ENCODE data around the gene ADAM8.
"Not testable (repeated sequence)": the region's sequence is repeated elsewhere in the genome, so short reads cannot be mapped to it uniquely, and the experiment has no call there.

Gene ADAM8

GRCh38 chr10:133231244-133231945, 45.3 kb downstream of the ADAM8 start:
- DNase-seq (ENCODE audit: low read depth in 2 of 2) = no peak

DNA sequence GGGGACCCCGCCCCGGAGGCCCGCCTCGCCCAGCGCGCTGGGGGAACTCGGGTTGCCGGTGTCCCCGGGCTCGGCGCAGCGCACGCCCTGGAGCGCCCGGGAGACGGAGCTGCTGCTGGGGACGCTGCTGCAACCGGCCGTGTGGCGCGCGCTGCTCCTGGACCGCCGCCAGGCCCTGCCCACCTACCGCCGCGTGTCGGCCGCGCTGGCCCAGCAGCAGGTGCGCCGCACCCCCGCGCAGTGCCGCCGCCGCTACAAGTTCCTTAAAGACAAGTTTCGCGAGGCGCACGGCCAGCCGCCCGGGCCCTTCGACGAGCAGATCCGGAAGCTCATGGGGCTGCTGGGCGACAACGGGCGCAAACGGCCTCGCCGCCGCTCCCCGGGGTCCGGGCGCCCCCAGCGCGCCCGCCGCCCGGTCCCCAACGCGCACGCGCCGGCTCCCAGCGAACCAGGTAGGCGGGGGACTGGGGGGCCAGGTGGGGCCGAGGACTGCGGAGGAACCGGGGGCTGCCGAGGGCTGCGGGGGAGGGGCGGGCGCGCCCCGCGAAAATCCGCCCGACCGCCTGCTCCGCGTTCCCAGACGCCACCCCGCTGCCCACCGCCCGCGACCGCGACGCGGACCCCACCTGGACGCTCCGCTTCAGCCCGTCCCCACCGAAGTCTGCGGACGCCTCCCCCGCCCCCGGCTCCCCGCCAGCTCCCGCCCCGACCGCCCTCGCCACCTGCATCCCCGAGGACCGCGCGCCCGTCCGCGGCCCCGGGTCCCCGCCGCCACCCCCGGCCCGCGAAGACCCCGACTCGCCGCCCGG, 46.1 kb downstream of the ADAM8 start:
- DNase-seq (ENCODE audit: low read depth in 2 of 2) = no peak

DNA sequence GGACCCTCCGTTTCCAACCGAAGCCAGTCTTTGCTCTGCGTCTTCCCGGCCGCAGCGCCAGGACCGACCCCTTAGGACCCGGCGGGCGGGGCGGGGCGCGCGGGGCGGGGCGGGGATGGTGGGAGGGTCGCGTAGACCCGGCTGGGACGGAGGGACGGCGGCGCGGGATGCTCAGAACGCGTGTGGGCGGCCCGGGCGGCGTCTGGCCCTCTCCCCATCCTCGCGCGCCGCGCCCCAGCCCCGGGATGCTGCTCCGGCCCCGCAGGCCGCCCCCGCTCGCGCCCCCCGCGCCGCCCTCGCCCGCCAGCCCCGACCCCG, 46.7 kb downstream of the ADAM8 start, which contains the start of gene UTF1:
UTF1 (plus strand) TSS at position 174 of the 318 bp plus-strand sequence; CDS start at position 246, 72 bp downstream.
- no peak for DNase-seq (ENCODE audit: low read depth in 2 of 2)

DNA sequence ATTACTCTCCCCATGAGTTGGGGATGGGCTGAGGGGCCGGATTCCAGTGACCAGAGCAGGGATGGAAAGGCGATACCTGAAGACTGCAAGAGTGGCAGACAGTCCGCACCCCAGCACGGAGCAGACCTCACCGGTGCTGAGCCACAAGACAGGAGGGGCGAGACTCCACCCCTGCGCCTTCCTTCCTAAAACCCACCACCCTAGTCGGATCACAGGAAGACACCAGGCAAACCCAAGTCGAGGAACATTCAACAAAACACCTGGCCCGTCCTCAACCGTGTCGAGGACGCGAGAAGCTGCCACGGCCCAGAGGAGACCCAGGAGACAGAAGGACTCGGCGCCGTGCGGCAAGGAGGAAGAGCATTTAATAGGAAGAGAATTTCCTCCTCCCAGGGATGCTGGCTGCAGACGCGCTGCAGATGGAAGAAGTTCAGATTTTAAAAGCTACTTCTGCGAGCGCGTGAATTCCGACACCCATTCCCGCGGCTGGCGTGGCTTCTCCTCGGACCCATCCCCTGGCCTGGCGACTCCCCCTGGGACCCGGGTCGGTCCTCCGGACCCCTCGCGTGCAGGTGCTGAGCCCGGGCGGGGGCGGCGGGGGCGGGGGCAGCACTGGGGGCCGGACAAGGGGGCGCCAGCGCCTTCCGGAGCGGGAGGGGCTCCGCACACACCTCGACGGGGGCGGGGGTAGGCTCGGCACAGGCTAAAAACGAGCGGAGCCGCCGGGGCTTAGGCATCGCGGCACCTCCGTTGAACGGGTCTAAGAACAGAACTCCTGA, 47.2 kb downstream of the ADAM8 start:
- DNase-seq (ENCODE audit: low read depth in 2 of 2) = no peak

- no peak for DNase-seq (ENCODE audit: low read depth in 2 of 2)
Measured at GRCh38 chr10:133227256-133227655, 49.4 kb downstream of the ADAM8 start.

DNA sequence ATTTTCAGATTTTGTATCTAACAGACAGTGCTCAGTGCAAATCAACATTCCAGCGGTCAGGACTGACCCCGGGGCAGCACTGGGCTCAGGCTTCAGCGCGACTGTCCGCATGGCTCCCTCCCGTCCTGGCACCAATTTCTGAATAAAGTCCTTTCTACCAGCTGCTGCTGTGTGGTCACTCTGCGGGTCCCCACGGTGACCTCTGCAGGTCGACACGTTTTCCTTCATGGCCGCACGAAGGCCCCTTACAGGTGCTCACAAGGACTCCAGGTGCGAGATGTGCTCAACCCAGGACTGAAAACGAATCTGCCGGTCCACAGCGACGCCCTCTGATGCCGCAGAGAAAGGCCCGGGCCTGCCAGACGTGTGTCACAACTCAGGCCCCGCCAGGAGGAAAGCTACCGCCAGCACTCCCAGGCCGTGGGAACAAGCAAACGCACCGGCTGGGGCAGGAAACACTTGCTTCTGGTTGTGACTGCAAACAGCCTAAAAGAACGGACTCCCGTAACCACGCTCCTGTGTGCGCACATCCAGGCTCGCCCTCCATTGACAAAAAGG, 50.3 kb downstream of the ADAM8 start:
- DNase-seq (ENCODE audit: low read depth in 2 of 2) = no peak

- DNase-seq (ENCODE audit: low read depth in 2 of 2) = no peak
Measured at GRCh38 chr10:133225707-133226191, 50.9 kb downstream of the ADAM8 start.

DNA sequence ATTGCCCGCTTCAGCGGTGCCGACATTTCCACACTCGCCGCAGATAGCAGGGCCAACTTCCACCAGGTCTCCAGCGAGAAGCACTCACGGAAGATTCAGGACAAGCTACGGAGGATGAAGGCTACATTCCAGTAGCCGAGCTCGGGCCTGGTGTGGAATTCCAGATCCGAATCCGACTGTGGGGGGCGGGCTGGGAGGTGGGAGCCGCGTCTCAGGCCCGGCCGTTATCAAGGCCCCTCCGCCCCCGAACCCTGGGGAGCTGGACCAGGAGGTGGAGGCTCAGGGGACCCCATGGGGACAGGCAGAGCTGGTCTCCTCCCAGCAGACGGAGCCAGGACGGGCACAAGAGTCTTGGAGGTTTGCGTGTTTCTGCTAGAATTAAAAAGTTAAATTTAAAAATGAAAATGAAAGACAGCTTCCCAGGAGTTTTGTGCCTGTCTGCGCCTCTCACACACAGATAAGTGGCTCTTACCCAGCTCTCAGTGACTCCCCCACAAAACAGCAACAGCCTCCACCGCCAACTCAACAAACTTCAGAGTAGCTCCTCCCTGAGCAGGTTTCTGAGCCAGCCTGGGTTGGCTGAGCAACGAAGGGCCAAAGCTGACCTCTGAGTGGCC, 51.8 kb downstream of the ADAM8 start:
- no peak for DNase-seq (ENCODE audit: low read depth in 2 of 2)

- no peak for DNase-seq (ENCODE audit: low read depth in 2 of 2)
Measured at GRCh38 chr10:133224076-133224475, 52.6 kb downstream of the ADAM8 start.

DNA sequence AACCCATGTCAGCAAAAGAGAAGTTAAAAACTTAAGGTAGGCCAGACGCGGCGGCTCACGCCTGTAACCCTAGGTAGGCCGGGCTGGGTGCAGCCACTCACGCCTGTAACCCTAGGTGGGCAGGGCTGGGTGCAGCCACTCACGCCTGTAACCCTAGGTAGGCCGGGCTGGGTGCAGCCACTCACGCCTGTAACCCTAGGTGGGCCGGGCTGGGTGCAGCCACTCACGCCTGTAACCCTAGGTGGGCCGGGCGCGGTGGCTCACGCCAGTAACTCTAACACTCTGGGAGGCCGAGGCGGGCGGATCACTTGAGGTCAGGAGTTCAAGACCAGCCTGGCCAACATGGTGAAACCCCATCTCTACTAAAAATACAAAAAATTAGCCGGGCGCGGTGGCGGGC, 54.9 kb downstream of the ADAM8 start:
- not testable (repeated sequence) for DNase-seq (ENCODE audit: low read depth in 2 of 2)

- no peak for DNase-seq (ENCODE audit: low read depth in 2 of 2)
Measured at GRCh38 chr10:133221331-133221730, 55.3 kb downstream of the ADAM8 start.

GRCh38 chr10:133219782-133220181, 56.9 kb downstream of the ADAM8 start:
- no peak for DNase-seq (ENCODE audit: low read depth in 2 of 2)

DNA sequence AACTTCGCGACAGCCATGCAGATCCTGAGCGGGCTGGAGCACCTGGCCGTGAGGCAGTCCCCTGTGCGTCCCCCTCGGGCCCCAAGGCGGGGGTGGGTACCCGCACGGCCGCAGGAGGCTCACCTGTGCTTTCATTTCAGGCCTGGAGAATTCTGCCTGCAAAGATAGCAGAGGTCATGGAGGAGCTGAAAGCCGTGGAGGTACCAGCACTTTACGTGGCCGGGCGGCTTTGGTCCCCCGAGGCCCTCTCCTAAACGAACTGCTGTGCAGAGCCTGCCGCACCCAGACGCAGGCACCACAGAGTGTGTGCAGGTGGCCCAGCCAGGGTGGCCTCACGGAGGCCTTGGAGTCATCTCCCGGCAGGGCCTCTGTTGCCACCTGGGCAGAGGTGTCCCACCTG, 57.8 kb downstream of the ADAM8 start:
- no peak for DNase-seq (ENCODE audit: low read depth in 2 of 2)

DNA sequence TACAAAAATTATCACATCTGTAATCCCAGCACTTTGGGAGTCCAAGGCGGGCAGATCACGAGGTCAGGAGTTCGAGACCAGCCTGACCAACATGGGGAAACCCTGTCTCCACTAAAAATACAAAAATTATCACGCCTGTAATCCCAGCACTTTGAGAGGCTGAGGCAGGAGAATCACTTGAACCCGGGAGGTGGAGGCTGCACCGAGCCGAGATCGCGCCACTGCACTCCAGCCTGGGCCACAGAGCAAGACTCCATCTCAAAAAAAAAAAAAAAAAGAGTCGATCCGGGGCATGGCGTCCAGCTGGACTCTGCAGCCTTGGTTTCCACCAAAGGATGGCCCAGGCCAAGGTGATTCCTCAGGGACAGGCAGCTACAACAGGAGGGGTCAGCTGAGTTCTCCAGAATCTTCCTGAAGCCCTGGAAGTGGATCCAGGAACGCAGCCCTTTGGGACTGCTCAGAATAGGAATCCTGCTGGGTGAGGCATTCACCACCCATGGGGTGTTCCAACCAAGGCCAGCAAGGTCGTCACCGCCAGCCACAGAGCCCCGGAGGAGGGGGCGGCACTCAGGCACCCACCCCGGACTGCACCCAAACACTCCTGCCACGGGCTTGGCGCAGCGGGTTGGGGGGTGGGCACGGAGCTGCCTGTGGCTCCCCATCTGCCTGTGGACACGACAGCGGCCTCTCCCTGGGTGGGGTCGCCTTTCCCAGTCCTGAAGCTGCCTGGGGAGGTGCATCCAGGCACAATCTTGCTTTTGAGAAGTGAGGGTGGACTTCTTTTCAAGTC, 58.7 kb downstream of the ADAM8 start:
- no peak for DNase-seq (ENCODE audit: low read depth in 2 of 2)

DNA sequence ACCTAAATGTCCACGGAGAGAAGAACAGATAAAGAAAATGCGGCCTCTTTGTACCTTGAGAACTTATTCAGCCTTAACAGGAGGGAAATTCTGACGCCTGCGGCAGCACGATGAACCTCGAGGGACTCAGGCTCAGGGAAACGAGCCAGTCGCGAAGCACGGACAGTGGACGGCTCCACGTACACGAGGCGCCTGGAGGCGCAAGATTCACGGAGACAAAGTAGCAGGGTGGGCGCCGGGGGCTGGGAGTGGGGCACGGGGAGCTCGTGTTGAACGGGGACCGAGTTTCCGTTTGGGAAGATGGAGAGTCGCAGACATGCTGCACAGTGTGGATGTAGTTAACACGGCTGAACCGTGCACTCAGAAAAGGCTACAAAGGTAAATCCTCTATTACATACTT, 59.9 kb downstream of the ADAM8 start:
- DNase-seq (ENCODE audit: low read depth in 2 of 2) = no peak

- no peak for DNase-seq (ENCODE audit: low read depth in 2 of 2)
Measured at GRCh38 chr10:133215586-133215985, 61.1 kb downstream of the ADAM8 start.

- DNase-seq (ENCODE audit: low read depth in 2 of 2) = no peak
Measured at GRCh38 chr10:133214468-133215410, 61.9 kb downstream of the ADAM8 start.

GRCh38 chr10:133213641-133214467, 62.8 kb downstream of the ADAM8 start:
- DNase-seq (ENCODE audit: low read depth in 2 of 2) = no peak
